Measurements from ENCODE around the gene MAD1L1. TPM values are rescaled to one million over a fixed set of nuclear protein-coding genes. Genes with fewer than 3 reads are reported as not detected.

MAD1L1 gene
- total and polyA plus RNA-seq, 2 of the 8 experiments (the other 6 are each of a cell fraction or from before 2014, with no cell fraction given): 40.4 to 44.6 TPM

DNA sequence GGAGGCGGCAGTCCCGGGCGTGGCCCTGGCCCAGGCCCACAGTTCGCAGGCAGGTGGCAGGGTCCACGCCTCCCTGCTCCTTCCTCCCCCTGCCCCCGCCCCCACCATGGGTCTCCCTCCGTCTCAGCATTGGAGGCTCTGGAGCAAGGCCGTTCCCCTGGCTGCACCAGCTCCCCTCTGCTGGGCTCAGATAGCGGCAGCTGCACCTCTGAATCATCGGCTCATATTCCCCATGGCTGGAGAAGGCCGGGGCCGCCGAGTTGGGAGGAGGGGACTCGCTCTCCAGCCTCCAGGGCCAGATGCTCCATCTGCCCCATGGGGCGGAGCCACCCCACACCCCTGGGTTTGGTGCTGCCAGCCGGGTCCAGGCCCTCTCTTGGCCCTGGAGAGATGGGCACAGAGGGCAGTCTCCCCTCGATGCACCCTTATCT lies 417.7 kb downstream of the MAD1L1 start (continued):
- no peak for TF ChIP-seq SP2 (IDR thresholded peaks at IDR 0.05; ENCODE audit: low read length)
- TF ChIP-seq POLR2A (IDR thresholded peaks at IDR 0.05; ENCODE audit: control extremely low read depth in 1 of 2, low read depth in 2 of 2, low read length in 2 of 2): no peak
- no peak for TF ChIP-seq EP300 (IDR thresholded peaks at IDR 0.05; ENCODE audit: borderline replicate concordance in 1 of 2, low read depth in 2 of 2, low read length in 2 of 2)
